ENCODE results near the gene AURKAIP1. TPM values are rescaled to one million over a fixed set of nuclear protein-coding genes. Genes with fewer than 3 reads are reported as not detected.

The AURKAIP1 gene
- total and polyA plus RNA-seq, 9 of the 15 experiments (the other 6 are each of a cell fraction or from before 2014, with no cell fraction given): 7.8 to 478 (median 92.0) TPM

DNA sequence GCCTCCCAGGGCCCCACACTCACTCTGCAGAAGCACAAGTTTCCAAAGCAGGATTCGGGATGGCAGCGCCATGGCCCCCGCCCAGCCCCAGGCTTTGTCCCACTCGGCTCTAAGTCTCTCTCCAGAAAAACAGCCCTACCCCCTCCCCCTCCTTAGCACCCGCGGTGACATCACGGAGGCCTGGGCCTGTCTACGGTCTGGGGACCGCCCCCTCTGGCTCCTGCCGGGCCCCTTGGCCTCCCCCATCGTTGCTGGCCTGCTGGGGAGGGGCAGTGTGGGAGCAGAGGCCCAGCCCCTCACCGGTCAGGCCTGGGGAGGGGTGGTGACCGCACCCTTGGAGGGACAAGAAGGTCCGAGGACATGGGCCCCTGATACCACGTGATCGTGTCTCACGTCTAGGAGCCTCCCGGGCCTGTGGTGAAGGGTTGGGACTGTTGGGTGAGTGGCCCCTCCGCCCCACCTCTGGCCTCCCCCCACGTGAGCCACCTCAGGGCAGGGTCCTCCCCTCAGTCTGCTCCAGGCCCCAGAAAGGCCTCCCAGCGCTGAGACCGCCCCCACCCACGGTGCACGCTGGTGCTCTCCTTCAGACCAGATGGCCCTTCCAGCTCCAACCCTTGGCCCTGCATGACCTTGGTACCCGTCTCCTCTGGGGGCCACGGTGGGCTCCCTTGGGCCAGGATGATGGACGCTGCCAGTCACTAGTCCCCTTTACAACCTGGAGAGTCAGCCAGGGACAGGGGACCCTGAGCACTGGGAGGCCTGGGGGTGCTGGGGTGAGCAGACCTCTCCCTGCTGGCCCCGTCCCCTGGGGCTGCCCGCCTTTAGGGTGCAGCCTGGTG, 16.4 kb downstream of the AURKAIP1 start, which contains the start of gene MXRA8 (continued):
- TF ChIP-seq CCNT2 (IDR thresholded peaks at IDR 0.05; ENCODE audit: borderline replicate concordance, extremely low read depth, insufficient read length, low read depth, low read length) (peak; percentile 44), NCOA1 (IDR thresholded peaks at IDR 0.05; ENCODE audit: low read depth) (no peak), STAT5B (CRISPR knock-in tag; IDR thresholded peaks at IDR 0.05) (no peak), JUND (IDR thresholded peaks at IDR 0.05; ENCODE audit: borderline replicate concordance, low read depth, low read length) (peak; percentile 76; the same call in 1 of the 2 replicates), JUND (tag; IDR thresholded peaks at IDR 0.05; ENCODE audit: borderline replicate concordance, low read depth, low read length) (peak; percentile 44; the same call in 1 of the 3 replicates), ZNF124 (CRISPR knock-in tag; IDR thresholded peaks at IDR 0.05) (no peak), ESRRA (IDR thresholded peaks at IDR 0.05; ENCODE audit: borderline replicate concordance, low read depth) (peak; percentile 75), CHD1 (IDR thresholded peaks at IDR 0.05; ENCODE audit: low read length) (no peak), SRSF3 (IDR thresholded peaks at IDR 0.05; ENCODE audit: insufficient read depth, low read length) (no peak), ZNF24 (IDR thresholded peaks at IDR 0.05) (no peak), FOXM1 (IDR thresholded peaks at IDR 0.05; ENCODE audit: low read depth) (no peak), FOXM1 (CRISPR knock-in tag; IDR thresholded peaks at IDR 0.05; ENCODE audit: low read depth) (peak; percentile 49; the same call in 1 of the 2 replicates), TBL1XR1 (IDR thresholded peaks at IDR 0.05; ENCODE audit: low read length in 2 of 2) (no peak), CTBP1 (IDR thresholded peaks at IDR 0.05; ENCODE audit: borderline replicate concordance) (peak; percentile 56; the same call in 1 of the 2 replicates), ZNF263 (CRISPR knock-in tag; IDR thresholded peaks at IDR 0.05; ENCODE audit: borderline replicate concordance) (no peak), RBM22 (IDR thresholded peaks at IDR 0.05; ENCODE audit: low read depth, low read length, poor library complexity, severe bottlenecking) (peak; percentile 36), CSDE1 (IDR thresholded peaks at IDR 0.05) (no peak), RFX5 (IDR thresholded peaks at IDR 0.05; ENCODE audit: low read depth, low read length) (no peak), POLR2G (IDR thresholded peaks at IDR 0.05; ENCODE audit: low read depth, low read length) (peak; percentile 79), RNF2 (IDR thresholded peaks at IDR 0.05) (peak; percentile 51; the same call in 1 of the 2 replicates), TSC22D4 (tag; IDR thresholded peaks at IDR 0.05) (no peak)
- TF ChIP-seq, protein P1, sequence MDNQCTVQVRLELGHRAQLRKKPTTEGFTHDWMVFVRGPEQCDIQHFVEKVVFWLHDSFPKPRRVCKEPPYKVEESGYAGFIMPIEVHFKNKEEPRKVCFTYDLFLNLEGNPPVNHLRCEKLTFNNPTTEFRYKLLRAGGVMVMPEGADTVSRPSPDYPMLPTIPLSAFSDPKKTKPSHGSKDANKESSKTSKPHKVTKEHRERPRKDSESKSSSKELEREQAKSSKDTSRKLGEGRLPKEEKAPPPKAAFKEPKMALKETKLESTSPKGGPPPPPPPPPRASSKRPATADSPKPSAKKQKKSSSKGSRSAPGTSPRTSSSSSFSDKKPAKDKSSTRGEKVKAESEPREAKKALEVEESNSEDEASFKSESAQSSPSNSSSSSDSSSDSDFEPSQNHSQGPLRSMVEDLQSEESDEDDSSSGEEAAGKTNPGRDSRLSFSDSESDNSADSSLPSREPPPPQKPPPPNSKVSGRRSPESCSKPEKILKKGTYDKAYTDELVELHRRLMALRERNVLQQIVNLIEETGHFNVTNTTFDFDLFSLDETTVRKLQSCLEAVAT (IDR thresholded peaks at IDR 0.05): no peak
- TF ChIP-seq, protein P2, sequence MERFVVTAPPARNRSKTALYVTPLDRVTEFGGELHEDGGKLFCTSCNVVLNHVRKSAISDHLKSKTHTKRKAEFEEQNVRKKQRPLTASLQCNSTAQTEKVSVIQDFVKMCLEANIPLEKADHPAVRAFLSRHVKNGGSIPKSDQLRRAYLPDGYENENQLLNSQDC (CRISPR knock-in tag; IDR thresholded peaks at IDR 0.05): no peak
- TF ChIP-seq, protein P3, sequence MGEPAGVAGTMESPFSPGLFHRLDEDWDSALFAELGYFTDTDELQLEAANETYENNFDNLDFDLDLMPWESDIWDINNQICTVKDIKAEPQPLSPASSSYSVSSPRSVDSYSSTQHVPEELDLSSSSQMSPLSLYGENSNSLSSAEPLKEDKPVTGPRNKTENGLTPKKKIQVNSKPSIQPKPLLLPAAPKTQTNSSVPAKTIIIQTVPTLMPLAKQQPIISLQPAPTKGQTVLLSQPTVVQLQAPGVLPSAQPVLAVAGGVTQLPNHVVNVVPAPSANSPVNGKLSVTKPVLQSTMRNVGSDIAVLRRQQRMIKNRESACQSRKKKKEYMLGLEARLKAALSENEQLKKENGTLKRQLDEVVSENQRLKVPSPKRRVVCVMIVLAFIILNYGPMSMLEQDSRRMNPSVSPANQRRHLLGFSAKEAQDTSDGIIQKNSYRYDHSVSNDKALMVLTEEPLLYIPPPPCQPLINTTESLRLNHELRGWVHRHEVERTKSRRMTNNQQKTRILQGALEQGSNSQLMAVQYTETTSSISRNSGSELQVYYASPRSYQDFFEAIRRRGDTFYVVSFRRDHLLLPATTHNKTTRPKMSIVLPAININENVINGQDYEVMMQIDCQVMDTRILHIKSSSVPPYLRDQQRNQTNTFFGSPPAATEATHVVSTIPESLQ (CRISPR knock-in tag; IDR thresholded peaks at IDR 0.05): peak; percentile 25; the same call in 1 of the 2 replicates
- TF ChIP-seq, protein P4, sequence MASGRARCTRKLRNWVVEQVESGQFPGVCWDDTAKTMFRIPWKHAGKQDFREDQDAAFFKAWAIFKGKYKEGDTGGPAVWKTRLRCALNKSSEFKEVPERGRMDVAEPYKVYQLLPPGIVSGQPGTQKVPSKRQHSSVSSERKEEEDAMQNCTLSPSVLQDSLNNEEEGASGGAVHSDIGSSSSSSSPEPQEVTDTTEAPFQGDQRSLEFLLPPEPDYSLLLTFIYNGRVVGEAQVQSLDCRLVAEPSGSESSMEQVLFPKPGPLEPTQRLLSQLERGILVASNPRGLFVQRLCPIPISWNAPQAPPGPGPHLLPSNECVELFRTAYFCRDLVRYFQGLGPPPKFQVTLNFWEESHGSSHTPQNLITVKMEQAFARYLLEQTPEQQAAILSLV (tag; IDR thresholded peaks at IDR 0.05): no peak

All from K562 (cell line).